Stomach (tissue), 9 donors: ENCODE data around the gene SLC37A1. TPM values are rescaled to one million over a fixed set of nuclear protein-coding genes. Genes with fewer than 3 reads are reported as not detected.

Source experiments
- DNase-seq, 2 donors: peaks; one replicate each; pipeline versions ENCODE4 v3.0.0 to v3.0.0-alpha.2; 2013 to 2019
- H3K27ac ChIP-seq, 5 donors: fragments of 200-600 bp in 4 of 5; sonication (generic) in 4 of 5; one replicate each; pipeline ENCODE4 v1.5.1; 2013 to 2019; ENCODE audit warnings: mild to moderate bottlenecking in 1 of 5, moderate library complexity in 1 of 5
- H3K27me3 ChIP-seq, 3 donors: fragments of 200-600 bp; sonication (generic); one replicate each; pipeline ENCODE4 v1.5.1; 2017 to 2019; ENCODE audit warnings: mixed run types in 1 of 3
- H3K36me3 ChIP-seq, 4 donors: fragments of 200-600 bp; sonication (generic); 1 replicate in 3 of 4; 2 replicates in 1 of 4; pipeline ENCODE4 v1.5.1; 2016 to 2019
- H3K4me1 ChIP-seq, 4 donors: fragments of 200-600 bp; sonication (generic); one replicate each; pipeline ENCODE4 v1.5.1; 2016 to 2019
- H3K4me3 ChIP-seq, 4 donors: fragments of 200-600 bp; sonication (generic) in 3 of 4; one replicate each; pipeline ENCODE4 v1.5.1; 2016 to 2019; ENCODE audit warnings: mild to moderate bottlenecking in 1 of 4
- H3K9me3 ChIP-seq, 4 donors: fragments of 200-600 bp; sonication (generic); one replicate each; pipeline ENCODE4 v1.5.1; 2016 to 2019
- CTCF ChIP-seq, 7 experiments: fragments of 450-650 bp in 4 of 7; fragments of 200-600 bp in 3 of 7; sonication (generic) in 3 of 7; IDR thresholded peaks; one replicate each; pipeline ENCODE4 v1.5.1; 2016 to 2019; ENCODE audit warnings: antibody characterized with exemption in 7 of 7, control low read depth in 2 of 7, mild to moderate bottlenecking in 1 of 7
- EP300 ChIP-seq: sonication (generic); formaldehyde crosslinking; IDR thresholded peaks from one replicate; pipeline ENCODE4 v1.6.1; 2017; ENCODE audit warnings: antibody characterized with exemption
- POLR2A ChIP-seq, 4 donors: fragments of 450-650 bp; IDR thresholded peaks; one replicate each; pipeline ENCODE4 v1.6.1; 2016; ENCODE audit warnings: antibody characterized with exemption in 4 of 4, control low read depth in 2 of 4, mild to moderate bottlenecking in 1 of 4, moderate library complexity in 1 of 4
- POLR2AphosphoS5 ChIP-seq, 3 donors: sonication (generic); formaldehyde crosslinking; IDR thresholded peaks; one replicate each; pipeline ENCODE4 v1.6.1; 2016; ENCODE audit warnings: antibody characterized with exemption in 3 of 3
- WGBS, 5 donors: extraction: QIAGEN DNeasy Blood & Tissue Kit in 3 of 5; methylation state at CpG; one replicate each; pipeline versions ENCODE4 v1.1.5 to v1.1.7; 2013 to 2018; 5-methylcytosine and 5-hydroxymethylcytosine counted together
- intact Hi-C: fragments of 100-400 bp; cut with DNase I; formaldehyde crosslinking; loops from one replicate; pipeline ENCODE4 v1.15.1; 2023; ENCODE audit warnings: low total_unique reads
- polyA plus RNA-seq, 3 donors: library from polyadenylated mRNA; stranded (reverse); fragments of 200-250 nt; gene quantifications; one replicate each; pipeline ENCODE4 v1.2.3, GENCODE V29; 2013
- total RNA-seq, 5 donors: library from RNA; depleted of rRNA; stranded (reverse); fragments of >200 nt; gene quantifications; one replicate each; pipeline versions ENCODE4 v1.1.0 to v1.2.3, GENCODE V29; 2014 to 2016
- donor health status: healthy with polysubstance abuse.
- donor health status: Bipolar disorder and iron deficiency.
- donor health status: healthy.

SLC37A1 gene
- total and polyA plus RNA-seq, 8 donors: 9.8 to 72.9 (median 18.1) TPM

- WGBS, 5 donors: 10 to 24% (median 20%) methylated on average over 19 of the region's 19 CpGs
- intact Hi-C loops: no loop called here
- Histone ChIP-seq H3K4me3 (peak overlapping the region; percentile 62 to 68 (median 64)), H3K36me3 (no peaks in the 10 kb centered on the region), H3K9me3 (no peaks in the 10 kb centered on the region), H3K4me1 (peaks cover 11 to 31% (median 18%) of the 10 kb centered on the region in 4 donors), H3K27ac (peak overlapping the region; percentile 86 to 95 (median 88)), H3K27me3 (no peaks in the 10 kb centered on the region)
- DNase-seq: peak in 1 of 2 donors; percentile 76
- no peak for TF ChIP-seq POLR2A (IDR thresholded peaks at IDR 0.05)
These were observed 16.8 kb upstream of the SLC37A1 start for GRCh38 chr21:42496839-42497202.

- H3K36me3 ChIP-seq: no peaks in the 10 kb centered on the region
- peaks cover 11 to 31% (median 18%) of the 10 kb centered on the region in 4 donors for H3K4me1 ChIP-seq
- intact Hi-C loops: no loop called here
- TF ChIP-seq POLR2AphosphoS5 (IDR thresholded peaks at IDR 0.05) (no peak), POLR2A (IDR thresholded peaks at IDR 0.05) (no peak), CTCF (IDR thresholded peaks at IDR 0.05) (no peak), EP300 (no peak)
- DNase-seq: no peak
- 73 to 78% (median 74%) methylated on average over 5 of the region's 5 CpGs for WGBS, 5 donors
- no peaks in the 10 kb centered on the region for H3K27me3 ChIP-seq
- H3K27ac ChIP-seq: no peak overlapping the region
- H3K4me3 ChIP-seq: no peak overlapping the region
- no peaks in the 10 kb centered on the region for H3K9me3 ChIP-seq
These were observed 15.6 kb upstream of the SLC37A1 start for GRCh38 chr21:42498012-42498411.

GRCh38 chr21:42499444-42500112 lies 14.1 kb upstream of the SLC37A1 start:
- intact Hi-C loops: no loop called here
- no peak overlapping the region for H3K27ac ChIP-seq
- WGBS, 5 donors: 82 to 91% (median 88%) methylated on average over 15 of the region's 15 CpGs
- DNase-seq: no peak
- no peaks in the 10 kb centered on the region for H3K36me3 ChIP-seq
- TF ChIP-seq CTCF (IDR thresholded peaks at IDR 0.05): no peak
- TF ChIP-seq POLR2A (IDR thresholded peaks at IDR 0.05): no peak
- TF ChIP-seq EP300: no peak
- no peak for TF ChIP-seq POLR2AphosphoS5 (IDR thresholded peaks at IDR 0.05)
- peaks cover 11 to 30% (median 20%) of the 10 kb centered on the region in 4 donors for H3K4me1 ChIP-seq
- no peak overlapping the region for H3K4me3 ChIP-seq
- H3K9me3 ChIP-seq: no peaks in the 10 kb centered on the region
- H3K27me3 ChIP-seq: no peaks in the 10 kb centered on the region

- no peaks in the 10 kb centered on the region for H3K27me3 ChIP-seq
- no peaks in the 10 kb centered on the region for H3K9me3 ChIP-seq
- no peak for DNase-seq
- WGBS, 5 donors: 75 to 83% (median 80%) methylated on average over 4 of the region's 4 CpGs
- TF ChIP-seq POLR2A (IDR thresholded peaks at IDR 0.05): no peak
- no peak for TF ChIP-seq CTCF (IDR thresholded peaks at IDR 0.05)
- TF ChIP-seq EP300: no peak
- no peak for TF ChIP-seq POLR2AphosphoS5 (IDR thresholded peaks at IDR 0.05)
- H3K4me1 ChIP-seq: peaks cover 11 to 25% (median 18%) of the 10 kb centered on the region in 4 donors
- H3K36me3 ChIP-seq: no peaks in the 10 kb centered on the region
- H3K4me3 ChIP-seq: no peak overlapping the region
- intact Hi-C loops: no loop called here
- peak overlapping the region in 1 of 5 donors; percentile 43 for H3K27ac ChIP-seq
These were observed 13.4 kb upstream of the SLC37A1 start for GRCh38 chr21:42500225-42500624.

- intact Hi-C loops: no loop called here
- no peak for DNase-seq
These were observed 12.9 kb upstream of the SLC37A1 start for GRCh38 chr21:42500736-42501135.

More at GRCh38 chr21:42500736-42501135, 12.9 kb upstream of the SLC37A1 start:
- Histone ChIP-seq H3K4me3 (no peak overlapping the region), H3K27ac (peak overlapping the region in 2 of 5 donors; percentile 4 to 43), H3K27me3 (no peaks in the 10 kb centered on the region), H3K36me3 (no peaks in the 10 kb centered on the region), H3K9me3 (no peaks in the 10 kb centered on the region), H3K4me1 (peaks cover 7 to 20% (median 13%) of the 10 kb centered on the region in 4 donors)
- WGBS, 5 donors: 44 to 60% (median 54%) methylated on average over 5 of the region's 5 CpGs
- TF ChIP-seq CTCF (IDR thresholded peaks at IDR 0.05): no peak
- TF ChIP-seq POLR2A (IDR thresholded peaks at IDR 0.05): no peak
- no peak for TF ChIP-seq EP300
- no peak for TF ChIP-seq POLR2AphosphoS5 (IDR thresholded peaks at IDR 0.05)
